ENCODE data around the gene ALCAM. TPM values are rescaled to one million over a fixed set of nuclear protein-coding genes. Genes with fewer than 3 reads are reported as not detected.

ALCAM gene
- total and polyA plus RNA-seq, 2 of the 8 experiments (the other 6 are each of a cell fraction or from before 2014, with no cell fraction given) = 10.8 to 33.0 TPM

- POLR2A ChIA-PET (ENCODE audit: partially characterized antibody) = no interaction called here
- no peaks in the 10 kb centered on the region for H3K36me3 ChIP-seq (ENCODE audit: control insufficient read depth in 2 of 4, insufficient read depth in 4 of 4, low read length in 3 of 4)
- no peak for TF ChIP-seq RNF2 (IDR thresholded peaks at IDR 0.05; ENCODE audit: borderline replicate concordance, low read depth, low read length, missing control alignments, poor library complexity, severe bottlenecking)
- TF ChIP-seq JUND (IDR thresholded peaks at IDR 0.05; ENCODE audit: low read length) = no peak
- no peak for TF ChIP-seq SP4 (IDR thresholded peaks at IDR 0.05; ENCODE audit: low read length)
- no peak for TF ChIP-seq CEBPB (IDR thresholded peaks at IDR 0.05; ENCODE audit: low read depth, low read length)
- TF ChIP-seq SIRT6 (IDR thresholded peaks at IDR 0.05; ENCODE audit: low read length) = no peak
- no peak for TF ChIP-seq POLR2A (IDR thresholded peaks at IDR 0.05; ENCODE audit: control extremely low read depth in 1 of 2, low read depth in 2 of 2, low read length in 2 of 2)
- no peak for TF ChIP-seq KDM1A (IDR thresholded peaks at IDR 0.05; ENCODE audit: borderline replicate concordance, low read length)
- no peak for TF ChIP-seq EP300 (IDR thresholded peaks at IDR 0.05; ENCODE audit: borderline replicate concordance in 1 of 2, low read depth in 2 of 2, low read length in 2 of 2)
- no peak for TF ChIP-seq KDM5A (IDR thresholded peaks at IDR 0.05; ENCODE audit: low read length)
- TF ChIP-seq CBX8 (IDR thresholded peaks at IDR 0.05; ENCODE audit: borderline replicate concordance, low read depth, low read length) = no peak
- no peak for TF ChIP-seq CTCF (IDR thresholded peaks at IDR 0.05; ENCODE audit: control extremely low read depth in 1 of 3, insufficient read depth in 1 of 3, low read depth in 1 of 3, low read length in 3 of 3)
- no peak for TF ChIP-seq HDAC2 (IDR thresholded peaks at IDR 0.05; ENCODE audit: borderline replicate concordance in 1 of 2, low read depth in 2 of 2, low read length in 2 of 2)
Measured at GRCh38 chr3:105422645-105423044, 55.9 kb downstream of the ALCAM start.

More at GRCh38 chr3:105422645-105423044, 55.9 kb downstream of the ALCAM start:
- Histone ChIP-seq H3K4me1 (replicated peaks in 1 of 4; ENCODE audit: control insufficient read depth in 3 of 4, insufficient read depth in 4 of 4, low read length in 3 of 4) (peaks cover 0 to 3% (median 0%) of the 10 kb centered on the region in 4 experiments; a peak in 1 of 7 replicates), H3K9me3 (ENCODE audit: insufficient read depth in 2 of 2, low read depth in 1 of 2, low read length in 1 of 2) (no peaks in the 10 kb centered on the region), H2BK15ac (ENCODE audit: low read length) (no peak overlapping the region), H4K20me1 (replicated peaks in 1 of 2; ENCODE audit: control insufficient read depth in 1 of 2, insufficient read depth in 2 of 2, low read length in 2 of 2) (no peaks in the 10 kb centered on the region), H3K79me1 (ENCODE audit: low read depth, low read length) (no peaks in the 10 kb centered on the region), H3K9ac (replicated peaks in 1 of 4; ENCODE audit: extremely low read depth in 1 of 4, low read depth in 3 of 4, low read length in 3 of 4) (no peak overlapping the region), H2BK12ac (ENCODE audit: low read depth, low read length) (no peak overlapping the region), H3K27ac (ENCODE audit: low read depth, low read length) (no peak overlapping the region), H4K91ac (replicated peaks; ENCODE audit: insufficient read length, low read length) (no peak overlapping the region), H3K4me3 (ENCODE audit: extremely low read depth in 1 of 4, insufficient read depth in 2 of 4, low read depth in 3 of 4, low read length in 4 of 4) (no peak overlapping the region), H2AK5ac (ENCODE audit: low read depth, low read length) (no peak overlapping the region), H3K18ac (ENCODE audit: extremely low read depth, low read length) (no peak overlapping the region), H4K5ac (ENCODE audit: insufficient read length, low read depth, low read length) (no peak overlapping the region), H3K56ac (replicated peaks; ENCODE audit: insufficient read length, low read depth, low read length) (no peak overlapping the region), H3K79me2 (ENCODE audit: control insufficient read depth in 1 of 2, insufficient read depth in 2 of 2, low read length in 2 of 2) (peaks cover 0 to 2% of the 10 kb centered on the region in 2 experiments; a peak in 2 of 4 replicates), H2BK120ac (replicated peaks; ENCODE audit: low read depth, low read length) (no peak overlapping the region), H2BK5ac (ENCODE audit: low read depth, low read length) (no peak overlapping the region), H3K4me2 (ENCODE audit: insufficient read depth in 1 of 2, low read depth in 2 of 2, low read length in 2 of 2) (no peak overlapping the region), H3K23ac (ENCODE audit: insufficient read length) (no peak overlapping the region), H4K8ac (ENCODE audit: extremely low read depth, insufficient read depth, low read length) (no peak overlapping the region), H3K27me3 (replicated peaks in 1 of 4; ENCODE audit: control insufficient read depth in 3 of 4, extremely low read depth in 1 of 4, insufficient read depth in 3 of 4, low read length in 3 of 4) (no peaks in the 10 kb centered on the region), H3K4ac (replicated peaks; ENCODE audit: insufficient read length, low read depth, low read length) (no peak overlapping the region), H3K23me2 (ENCODE audit: low read depth, low read length) (no peaks in the 10 kb centered on the region), H3K14ac (ENCODE audit: insufficient read length) (no peak overlapping the region), H2AFZ (ENCODE audit: low read length) (no peak overlapping the region), H2BK20ac (ENCODE audit: low read length) (no peak overlapping the region)
- CTCF ChIA-PET (ENCODE audit: partially characterized antibody) = no interaction called here
- FAIRE-seq (no peak), DNase-seq (ENCODE audit: low read depth in 1 of 2, low spot score in 2 of 2) (no peak)
- WGBS, 2 experiments (ENCODE audit: extremely low coverage in 1 of 2, insufficient coverage in 1 of 2, insufficient read length in 1 of 2, insufficient replicate concordance in 2 of 2, low coverage in 1 of 2, low lambda C conversion rate in 2 of 2, missing lambda C conversion rate in 1 of 2) = 97% methylated on average over 2 of the region's 2 CpGs; no CpG with 5 or more reads in 1 of the 2 experiments

All from H1 (cell line).